Stimulated activated naive CD8-positive, alpha-beta T cell treated with anti-CD3 and anti-CD28 coated beads, Interleukin-15, Interleukin-2, amounts not matched to agents 100 U/mL and 50 U/mL, for 24 hours (primary cell): ENCODE data around the gene CLTA.

Experiments
- ATAC-seq: fragments of 150-1000 bp; cut with Tn5 transposase; one replicate; pipeline ENCODE4 v1.10.0; 2021
- DNase-seq: peaks from one replicate; pipeline ENCODE4 v3.0.0; 2021

CLTA gene, protein sequence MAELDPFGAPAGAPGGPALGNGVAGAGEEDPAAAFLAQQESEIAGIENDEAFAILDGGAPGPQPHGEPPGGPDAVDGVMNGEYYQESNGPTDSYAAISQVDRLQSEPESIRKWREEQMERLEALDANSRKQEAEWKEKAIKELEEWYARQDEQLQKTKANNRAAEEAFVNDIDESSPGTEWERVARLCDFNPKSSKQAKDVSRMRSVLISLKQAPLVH

DNA sequence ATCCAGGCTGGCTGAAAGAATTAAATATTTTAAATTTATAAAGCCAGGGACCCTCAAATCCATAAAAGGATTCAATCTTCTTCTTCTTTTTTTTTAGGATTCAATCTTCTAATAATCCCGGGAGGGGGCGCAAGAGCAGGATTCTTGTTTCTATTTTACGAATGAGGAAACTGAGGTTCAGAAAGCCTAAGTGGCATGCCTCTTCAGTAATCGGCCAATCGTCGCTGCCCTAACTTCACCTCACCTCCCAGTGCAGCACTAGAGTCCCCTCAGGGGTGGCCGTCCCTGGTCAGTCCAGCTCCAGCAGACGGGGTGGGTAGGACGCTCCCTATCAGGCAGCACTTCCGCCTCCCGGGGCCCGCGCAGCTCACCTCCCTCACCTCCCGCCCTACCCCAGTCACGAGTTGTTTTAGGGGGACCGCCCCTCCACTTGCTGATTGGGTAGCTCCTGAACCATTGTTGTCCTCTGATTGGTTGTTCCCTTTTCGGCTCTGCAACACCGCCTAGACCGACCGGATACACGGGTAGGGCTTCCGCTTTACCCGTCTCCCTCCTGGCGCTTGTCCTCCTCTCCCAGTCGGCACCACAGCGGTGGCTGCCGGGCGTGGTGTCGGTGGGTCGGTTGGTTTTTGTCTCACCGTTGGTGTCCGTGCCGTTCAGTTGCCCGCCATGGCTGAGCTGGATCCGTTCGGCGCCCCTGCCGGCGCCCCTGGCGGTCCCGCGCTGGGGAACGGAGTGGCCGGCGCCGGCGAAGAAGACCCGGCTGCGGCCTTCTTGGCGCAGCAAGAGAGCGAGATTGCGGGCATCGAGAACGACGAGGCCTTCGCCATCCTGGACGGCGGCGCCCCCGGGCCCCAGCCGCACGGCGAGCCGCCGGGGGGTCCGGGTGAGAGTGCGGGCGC lies at the start of gene CLTA:
Gene CLTA, plus strand, starts transcription at position 534 of the 902 bp plus-strand sequence. Its CDS starts 136 bp downstream, at position 670.
- DNase-seq (peak; percentile 94), ATAC-seq (peak; percentile 100)

GRCh38 chr9:36141288-36141687 lies 49.4 kb upstream of the CLTA start:
- ATAC-seq (no peak), DNase-seq (no peak)

DNA sequence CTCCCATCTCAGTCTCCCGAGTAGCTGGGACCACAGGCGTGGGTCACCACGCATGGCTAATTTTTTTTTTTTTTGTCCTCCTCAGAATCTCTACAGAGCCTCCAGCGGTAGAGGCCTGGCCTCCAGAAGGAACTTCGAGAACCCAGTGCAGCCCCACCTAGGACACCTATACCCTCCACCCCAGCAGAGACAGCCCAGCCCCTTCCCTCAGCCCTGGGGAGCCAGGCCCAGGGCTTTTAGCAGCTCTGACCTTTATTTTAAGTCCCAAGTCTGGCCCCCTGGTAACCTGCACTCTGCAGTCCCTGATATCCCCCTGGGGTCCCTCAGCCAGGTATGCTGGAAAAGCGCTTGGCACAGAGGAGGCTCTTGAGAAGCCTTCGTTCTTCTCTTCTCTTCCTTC lies 49.0 kb upstream of the CLTA start:
- ATAC-seq (no peak), DNase-seq (no peak)

DNA sequence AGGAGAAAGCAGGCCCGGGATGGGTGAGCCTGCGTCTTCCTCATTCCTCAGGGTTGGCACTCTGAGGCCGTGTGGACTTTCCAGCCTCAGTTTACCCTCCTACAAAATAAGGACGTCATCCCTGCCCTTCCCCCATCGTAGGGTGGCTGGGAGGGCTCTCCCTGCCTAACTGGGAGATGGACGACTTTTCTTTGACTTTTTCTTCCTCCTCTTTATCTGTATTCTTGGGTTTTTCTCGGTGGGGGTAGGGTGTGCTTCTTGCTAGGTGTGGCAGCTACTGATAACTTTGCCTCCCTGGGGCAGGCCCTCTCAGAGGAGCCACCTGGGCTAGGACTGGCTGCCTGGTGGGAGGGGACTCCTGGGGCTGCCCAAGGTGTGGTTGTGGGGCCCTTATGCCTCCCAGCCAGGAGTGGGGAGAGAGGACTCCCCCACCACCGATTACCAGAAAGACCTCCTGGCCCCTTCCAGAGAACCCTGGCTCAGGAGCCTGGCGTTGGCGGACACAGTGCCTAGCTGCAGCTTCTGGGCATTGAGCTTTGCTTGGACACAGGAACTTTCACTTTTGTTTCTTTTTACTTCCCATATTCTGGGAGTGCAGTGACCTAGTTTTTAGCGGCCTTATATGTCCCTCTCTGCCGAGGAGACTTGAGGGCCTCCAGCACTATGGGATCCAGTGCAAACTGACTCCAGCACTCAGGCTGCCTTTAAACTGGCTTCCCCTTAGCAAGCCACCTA lies 48.0 kb upstream of the CLTA start:
- DNase-seq = no peak
- ATAC-seq = no peak

DNA sequence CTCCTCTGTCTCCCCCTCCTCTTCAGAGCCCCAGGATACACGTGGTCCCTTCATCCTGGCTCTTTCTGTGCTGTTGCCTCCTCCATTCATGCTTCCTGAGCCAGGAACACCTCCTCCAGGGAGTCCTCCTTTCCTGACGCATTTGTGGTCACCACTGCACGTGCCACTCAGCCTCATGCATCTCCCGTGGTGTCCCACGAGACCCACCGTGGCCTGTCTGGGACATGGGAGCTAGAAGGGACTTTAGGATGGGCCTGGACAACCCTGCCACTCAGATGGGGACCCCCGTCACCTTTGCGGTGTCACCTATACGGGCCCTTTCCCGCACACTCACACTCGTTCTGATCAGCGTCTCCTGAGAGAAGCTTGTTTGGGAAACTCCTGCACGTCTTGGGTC lies 47.5 kb upstream of the CLTA start:
- no peak for ATAC-seq
- DNase-seq = no peak

- ATAC-seq = peak; percentile 11
- DNase-seq = no peak
These were observed 46.1 kb upstream of the CLTA start for GRCh38 chr9:36144309-36145232.

GRCh38 chr9:36145970-36146369 lies 44.8 kb upstream of the CLTA start:
- no peak for ATAC-seq
- DNase-seq = no peak

DNA sequence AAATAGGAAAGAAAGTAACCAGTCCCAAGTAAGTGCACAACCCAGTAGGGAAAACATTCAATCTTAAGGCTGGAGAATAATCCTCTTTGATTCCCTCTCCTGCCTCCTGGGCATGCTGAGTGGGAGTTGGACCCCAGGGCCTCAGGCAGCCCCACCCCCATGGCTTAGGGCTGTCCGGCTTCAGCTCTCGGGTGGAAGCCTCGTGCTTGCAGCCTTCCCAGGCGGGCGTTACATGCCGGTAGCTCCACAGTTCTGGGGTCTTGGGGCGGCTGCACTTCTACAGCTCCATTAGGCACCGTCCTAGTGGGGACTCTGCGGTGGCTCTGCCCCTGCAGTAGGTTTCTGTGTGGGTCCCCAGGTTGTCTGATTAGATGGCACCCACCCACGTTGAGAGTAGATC lies 44.1 kb upstream of the CLTA start:
- no peak for DNase-seq
- ATAC-seq = no peak

DNA sequence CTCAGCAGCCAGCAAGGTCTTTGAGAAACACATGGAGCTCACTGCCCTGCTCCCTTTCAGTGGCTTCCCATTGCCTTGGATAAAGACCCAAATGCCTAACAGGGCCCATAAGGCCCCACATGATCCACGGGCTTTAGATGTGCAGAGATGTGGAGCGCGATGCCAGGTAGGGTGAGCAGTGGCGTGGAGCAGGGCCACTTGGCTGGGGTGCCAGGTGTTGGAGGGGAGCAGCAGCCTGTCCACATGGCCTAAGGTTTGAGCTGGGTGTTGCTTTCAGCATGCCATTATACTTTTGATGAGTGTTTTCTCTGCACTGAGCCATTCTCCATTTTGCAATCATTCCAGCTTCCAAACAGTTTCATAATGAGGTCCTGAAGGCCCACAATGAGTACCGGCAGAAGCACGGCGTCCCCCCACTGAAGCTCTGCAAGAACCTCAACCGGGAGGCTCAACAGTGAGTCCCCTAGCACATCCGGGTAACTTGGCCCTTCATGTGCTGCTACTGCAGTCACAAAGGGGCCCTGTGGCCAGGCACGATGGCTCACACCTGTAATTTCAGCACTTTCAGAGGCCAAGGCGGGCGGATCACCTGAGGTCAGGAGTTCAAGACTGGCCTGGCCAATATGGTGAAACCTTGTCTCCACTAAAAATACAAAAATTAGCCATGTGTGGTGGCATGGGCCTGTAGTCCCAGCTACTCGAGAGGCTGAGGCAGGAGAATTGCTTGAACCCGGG lies 43.1 kb upstream of the CLTA start:
- DNase-seq (no peak), ATAC-seq (no peak)

GRCh38 chr9:36148311-36149051 lies 42.2 kb upstream of the CLTA start:
- DNase-seq (peak; percentile 88), ATAC-seq (peak; percentile 57)

- no peak for ATAC-seq
- DNase-seq = no peak
These were observed 41.5 kb upstream of the CLTA start for GRCh38 chr9:36149197-36149596.

DNA sequence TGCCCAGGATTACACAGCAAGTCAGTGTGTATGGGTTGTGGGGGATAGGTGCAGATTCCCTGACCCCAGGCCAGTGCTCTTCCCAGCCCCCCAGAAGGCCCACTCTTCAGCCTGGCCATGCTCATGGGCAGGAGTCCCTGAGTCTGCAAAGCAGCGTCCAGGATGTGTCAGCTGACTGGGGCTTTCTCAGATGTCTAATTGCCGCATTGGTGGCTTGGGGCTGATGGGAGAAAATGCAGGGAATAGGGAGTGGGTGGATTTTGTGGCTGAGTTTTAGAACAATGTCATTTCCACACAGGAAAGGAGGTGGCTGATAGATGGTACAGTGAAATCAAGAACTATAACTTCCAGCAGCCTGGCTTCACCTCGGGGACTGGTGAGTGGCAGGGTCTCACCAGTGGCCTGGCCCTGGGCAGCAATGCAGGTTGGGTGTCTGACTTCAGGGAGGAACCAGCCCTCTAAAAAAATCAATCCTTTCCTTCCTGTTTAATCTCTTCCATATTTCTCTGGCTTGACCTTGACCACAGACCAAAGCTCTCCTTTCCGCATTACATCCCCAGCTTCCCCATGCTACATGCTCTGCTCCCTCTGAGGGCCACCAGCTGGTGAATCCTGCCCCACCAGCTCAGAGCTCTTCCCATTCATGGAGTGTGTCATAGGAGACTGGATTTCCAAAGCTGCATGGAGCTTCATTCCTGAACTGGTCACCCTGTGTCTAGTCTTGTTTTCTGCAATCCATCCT lies 40.0 kb upstream of the CLTA start:
- ATAC-seq (no peak), DNase-seq (no peak)

DNA sequence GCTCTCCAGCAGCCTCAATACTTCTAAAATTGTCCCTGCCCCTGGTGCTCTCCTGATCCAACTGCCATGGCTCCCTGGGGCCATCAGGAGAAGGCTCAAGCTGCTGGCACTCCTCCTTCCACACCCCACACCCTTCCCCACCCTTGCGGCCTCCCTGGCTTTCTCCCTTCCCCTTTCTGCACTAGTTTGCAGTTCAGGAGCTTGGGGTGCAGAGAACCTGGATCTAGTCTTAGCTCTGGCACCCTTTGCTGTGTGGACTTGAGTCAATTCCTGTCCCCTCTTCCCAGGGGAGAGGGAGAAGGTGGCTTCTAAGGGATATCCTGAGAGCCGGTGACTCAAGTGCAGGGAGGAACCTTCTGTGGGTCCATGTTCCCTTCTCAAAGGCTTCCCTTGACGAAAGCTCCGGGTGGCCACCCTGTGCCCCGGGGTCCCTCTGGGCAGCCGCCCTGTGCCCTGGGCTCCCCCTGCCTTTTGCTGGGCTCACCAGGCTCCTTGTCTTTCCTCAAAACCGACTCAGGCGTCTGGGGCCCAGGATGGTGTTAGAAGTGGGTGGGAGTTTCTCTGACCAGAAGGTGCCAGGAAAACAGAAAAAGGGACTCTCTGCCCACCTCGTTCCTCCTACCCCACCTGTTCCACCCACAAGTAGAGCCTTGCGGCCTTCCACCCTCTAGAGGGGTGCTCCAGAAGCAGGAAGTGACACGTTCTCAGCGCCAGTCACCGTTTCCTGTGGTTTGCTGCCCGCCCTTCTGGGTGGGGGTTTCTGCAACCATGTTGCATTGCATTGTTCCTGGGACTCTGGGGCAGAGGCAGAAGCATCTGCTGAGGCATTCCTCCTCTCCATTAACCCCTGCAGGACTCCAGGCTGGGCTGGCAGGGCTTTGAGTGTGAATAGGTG lies 39.2 kb upstream of the CLTA start:
- ATAC-seq (peak; percentile 87), DNase-seq (peak; percentile 87)

- ATAC-seq (no peak), DNase-seq (no peak)
These were observed 37.8 kb upstream of the CLTA start for GRCh38 chr9:36152741-36153438.

GRCh38 chr9:36153746-36154145 lies 37.0 kb upstream of the CLTA start:
- no peak for DNase-seq
- no peak for ATAC-seq

DNA sequence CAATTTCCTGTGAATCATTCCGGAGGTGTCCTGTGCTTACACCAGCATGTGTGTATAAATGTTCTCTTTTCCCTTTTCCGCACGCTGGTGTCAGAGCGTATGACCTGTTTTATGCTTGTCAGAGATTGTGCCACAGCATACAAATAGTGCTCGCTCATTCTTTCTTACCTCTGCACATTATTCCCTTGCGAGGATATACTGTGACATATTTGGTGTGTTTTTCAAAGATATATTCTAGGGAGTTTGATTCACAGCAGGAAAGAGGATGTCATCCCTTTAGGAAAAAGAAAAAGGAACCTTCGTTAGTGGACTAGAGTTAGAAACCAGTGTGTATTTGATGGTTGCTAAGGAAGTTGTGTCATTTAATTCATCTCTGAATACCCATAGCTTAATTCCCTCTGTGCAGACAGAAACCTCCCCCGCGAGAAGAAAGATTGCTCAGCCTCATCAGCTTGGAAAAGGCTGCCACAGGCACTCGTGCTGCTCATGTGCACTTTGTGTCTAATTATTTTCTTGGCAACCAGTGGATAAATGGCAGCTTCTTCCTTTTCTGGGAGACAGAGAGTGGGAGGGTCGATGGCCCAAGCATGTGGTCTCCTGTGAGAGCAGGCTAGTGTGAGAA lies 36.3 kb upstream of the CLTA start:
- DNase-seq (no peak), ATAC-seq (no peak)

- no peak for ATAC-seq
- no peak for DNase-seq
These were observed 34.6 kb upstream of the CLTA start for GRCh38 chr9:36156116-36156515.

GRCh38 chr9:36158122-36158521 lies 32.6 kb upstream of the CLTA start:
- no peak for DNase-seq
- no peak for ATAC-seq
